ENCODE measurements around the gene CHST11. TPM values are rescaled to one million over a fixed set of nuclear protein-coding genes. Genes with fewer than 3 reads are reported as not detected.

The CHST11 gene
- total RNA-seq, 4 donors from 2014 or later: 20.8 to 56.7 (median 26.5) TPM

GRCh38 chr12:104718304-104718929 is 261.7 kb downstream of the CHST11 start:
- Histone ChIP-seq H3K36me3 (no peaks in the 10 kb centered on the region), H3K27ac (no peak overlapping the region), H3K4me1 (peaks cover 0 to 17% (median 1%) of the 10 kb centered on the region in 4 donors), H3K27me3 (no peaks in the 10 kb centered on the region), H3K9me3 (no peaks in the 10 kb centered on the region), H3K4me3 (no peak overlapping the region)
- TF ChIP-seq EP300 (IDR thresholded peaks at IDR 0.05): no peak
- TF ChIP-seq POLR2A (IDR thresholded peaks at IDR 0.05): no peak
- no peak for TF ChIP-seq CTCF (IDR thresholded peaks at IDR 0.05)
- no peak for DNase-seq (ENCODE audit: low spot score in 2 of 2)
- WGBS, 2 donors: 66 to 74% methylated on average over 11 of the region's 11 CpGs

DNA sequence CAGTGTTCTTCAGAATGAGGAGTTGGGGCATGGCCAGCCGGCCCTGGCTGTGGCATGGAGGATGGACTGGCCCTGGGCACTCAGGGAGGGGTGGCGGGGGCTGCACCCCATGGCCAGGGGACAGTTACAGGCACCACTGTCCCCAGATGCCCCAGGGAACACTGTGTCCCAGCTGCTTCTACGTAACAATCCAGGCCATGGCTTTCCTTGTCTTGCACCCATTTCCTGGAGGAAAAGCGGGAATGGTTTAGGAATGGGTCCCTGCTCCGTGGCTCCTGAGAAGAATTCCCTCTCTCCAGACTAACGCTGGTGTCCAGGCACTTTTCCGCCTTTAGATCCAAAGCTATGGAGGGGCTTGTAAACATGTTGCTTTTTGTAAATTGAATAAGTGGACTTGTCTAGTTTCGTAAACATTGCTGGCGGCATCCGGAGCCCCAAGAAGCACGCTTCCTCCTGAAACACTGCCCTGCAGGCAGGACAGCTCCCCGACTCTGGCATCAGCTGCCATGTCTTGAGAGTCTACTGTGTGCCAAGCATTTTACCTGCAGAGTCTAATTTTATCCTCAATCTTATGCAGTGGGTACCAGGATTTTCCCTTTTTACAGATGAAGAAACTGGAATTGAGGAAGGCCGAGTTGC is 263.1 kb downstream of the CHST11 start:
- TF ChIP-seq POLR2A (IDR thresholded peaks at IDR 0.05) (no peak), CTCF (IDR thresholded peaks at IDR 0.05) (no peak), EP300 (IDR thresholded peaks at IDR 0.05) (no peak)
- peak overlapping the region in 2 of 4 donors; percentile 14 to 29 for H3K4me3 ChIP-seq
- no peaks in the 10 kb centered on the region for H3K36me3 ChIP-seq
- peak overlapping the region in 3 of 4 donors; percentile 53 to 74 (median 59) for H3K27ac ChIP-seq
- H3K9me3 ChIP-seq: no peaks in the 10 kb centered on the region
- no peak for DNase-seq (ENCODE audit: low spot score in 2 of 2)
- 81 to 88% methylated on average over 13 of the region's 13 CpGs for WGBS, 2 donors
- H3K27me3 ChIP-seq: no peaks in the 10 kb centered on the region
- H3K4me1 ChIP-seq: peaks cover 0 to 11% (median 0%) of the 10 kb centered on the region in 4 donors

GRCh38 chr12:104720339-104721038 is 263.7 kb downstream of the CHST11 start:
- Histone ChIP-seq H3K4me1 (peaks cover 0 to 6% (median 0%) of the 10 kb centered on the region in 4 donors), H3K4me3 (peak overlapping the region in 2 of 4 donors; percentile 14 to 29), H3K36me3 (no peaks in the 10 kb centered on the region), H3K9me3 (no peaks in the 10 kb centered on the region), H3K27ac (peak overlapping the region; percentile 17 to 74 (median 56)), H3K27me3 (no peaks in the 10 kb centered on the region)
- WGBS, 2 donors: 37 to 39% methylated on average over 29 of the region's 29 CpGs
- TF ChIP-seq CTCF (IDR thresholded peaks at IDR 0.05): no peak
- TF ChIP-seq EP300 (IDR thresholded peaks at IDR 0.05): peak in 1 of 2 donors; percentile 31
- no peak for DNase-seq (ENCODE audit: low spot score in 2 of 2)

DNA sequence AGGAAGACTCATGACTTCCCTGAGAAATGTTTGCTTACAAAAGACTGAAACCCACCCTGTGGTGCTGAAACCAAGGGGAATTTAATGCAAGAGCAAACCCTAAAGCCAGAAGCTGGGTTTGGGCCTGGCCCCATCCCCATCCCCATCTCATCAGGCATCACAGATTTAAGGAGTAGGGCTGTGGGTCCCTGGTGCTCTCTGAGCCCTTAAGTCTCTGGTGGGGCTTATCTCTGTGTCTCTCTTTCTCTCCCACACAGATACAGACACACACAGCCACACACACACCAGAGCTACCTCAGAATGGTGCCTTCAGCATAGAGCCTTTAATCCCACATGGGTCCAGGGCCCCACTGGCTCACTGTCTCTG is 264.3 kb downstream of the CHST11 start:
- Histone ChIP-seq H3K9me3 (no peaks in the 10 kb centered on the region), H3K27ac (peak overlapping the region; percentile 17 to 74 (median 56)), H3K36me3 (no peaks in the 10 kb centered on the region), H3K4me3 (peak overlapping the region in 2 of 4 donors; percentile 14 to 29), H3K27me3 (no peaks in the 10 kb centered on the region), H3K4me1 (peaks cover 0 to 4% (median 0%) of the 10 kb centered on the region in 4 donors)
- DNase-seq (ENCODE audit: low spot score in 2 of 2): no peak
- TF ChIP-seq POLR2A (IDR thresholded peaks at IDR 0.05) (no peak), CTCF (IDR thresholded peaks at IDR 0.05) (no peak), EP300 (IDR thresholded peaks at IDR 0.05) (no peak)

DNA sequence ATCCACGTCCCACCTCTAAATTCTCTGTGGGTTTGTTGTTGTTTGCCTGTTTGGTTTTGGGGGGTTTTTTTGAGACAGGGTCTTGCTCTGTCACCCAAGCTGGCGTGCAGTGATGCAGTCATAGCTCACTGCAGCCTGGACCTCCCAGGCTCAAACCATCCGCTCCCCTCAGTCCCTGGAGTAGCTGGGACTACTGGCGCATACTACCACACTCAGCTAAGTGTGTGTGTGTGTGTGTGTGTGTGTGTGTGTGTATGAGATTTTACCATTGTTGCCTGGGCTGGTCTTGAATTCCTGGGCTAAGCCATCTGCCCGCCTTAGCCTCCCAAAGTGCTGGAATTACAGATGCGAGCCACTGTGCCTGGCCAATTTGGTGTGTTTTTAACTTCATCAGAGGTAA is 265.2 kb downstream of the CHST11 start:
- H3K9me3 ChIP-seq: no peaks in the 10 kb centered on the region
- H3K36me3 ChIP-seq: no peaks in the 10 kb centered on the region
- peaks cover 0 to 4% (median 0%) of the 10 kb centered on the region in 4 donors for H3K4me1 ChIP-seq
- DNase-seq (ENCODE audit: low spot score in 2 of 2): no peak
- no peak overlapping the region for H3K27ac ChIP-seq
- H3K4me3 ChIP-seq: no peak overlapping the region
- 95 to 97% methylated on average over 5 to 6 of the region's 6 CpGs for WGBS, 2 donors
- no peaks in the 10 kb centered on the region for H3K27me3 ChIP-seq
- TF ChIP-seq EP300 (IDR thresholded peaks at IDR 0.05) (no peak), CTCF (IDR thresholded peaks at IDR 0.05) (no peak), POLR2A (IDR thresholded peaks at IDR 0.05) (no peak)
